H7 (cell line): ENCODE results near the gene PTPRJ. TPM values are rescaled to one million over a fixed set of nuclear protein-coding genes. Genes with fewer than 3 reads are reported as not detected.
"Not testable (repeated sequence)": the region's sequence is repeated elsewhere in the genome, so short reads cannot be mapped to it uniquely, and the experiment has no call there.

Experiments used
- DNase-seq: peaks from one replicate; pipeline ENCODE4 v3.0.0; 2012
- H3K27me3 ChIP-seq: 2 replicates; pipeline ENCODE4 v1.6.0; 2011; ENCODE audit warnings: mild to moderate bottlenecking, low read length; ENCODE audit not compliant: control insufficient read depth, insufficient read depth
- H3K36me3 ChIP-seq: replicated peaks from 2 replicates; pipeline ENCODE4 v1.5.1; 2011; ENCODE audit warnings: low read length; ENCODE audit not compliant: control insufficient read depth, insufficient read depth
- H3K4me3 ChIP-seq: 2 replicates; pipeline ENCODE4 v1.5.1; 2011; ENCODE audit warnings: low read depth, mild to moderate bottlenecking, control low read depth, low read length, moderate library complexity; ENCODE audit not compliant: insufficient read depth
- total RNA-seq: library from RNA; depleted of rRNA; stranded (reverse); fragments of >200 nt; shearing (Covaris generic); gene quantifications from 2 replicates; pipeline ENCODE4 v1.2.3, GENCODE V29; 2014; rRNA removed

The PTPRJ gene
- total RNA-seq: 10.0 and 12.0 TPM in 2 replicates

- peaks cover 7% of the 10 kb centered on the region; the same call in 1 of the 2 replicates for H3K27me3 ChIP-seq
- DNase-seq: peak; percentile 96
- peak within 1 kb of the TSS; percentile 76 for H3K4me3 ChIP-seq
These were observed at the start of gene PTPRJ for GRCh38 chr11:47980088-47980906. Gene PTPRJ (plus strand): TSS chr11:47980559. CDS start chr11:47980913, 354 bp downstream.

GRCh38 chr11:47932544-47932943 is 47.8 kb upstream of the PTPRJ start:
- Histone ChIP-seq H3K4me3 (no peak overlapping the region), H3K27me3 (no peaks in the 10 kb centered on the region), H3K36me3 (no peaks in the 10 kb centered on the region)
- DNase-seq: no peak

More at GRCh38 chr11:47980088-47980906, at the start of gene PTPRJ:
- no peaks in the 10 kb centered on the region for H3K36me3 ChIP-seq

GRCh38 chr11:47933797-47934196 is 46.6 kb upstream of the PTPRJ start:
- not testable (repeated sequence) for DNase-seq, H3K27me3 ChIP-seq, H3K36me3 ChIP-seq, H3K4me3 ChIP-seq

- Histone ChIP-seq H3K36me3 (no peaks in the 10 kb centered on the region), H3K4me3 (no peak overlapping the region), H3K27me3 (no peaks in the 10 kb centered on the region)
- no peak for DNase-seq
These were observed 41.4 kb upstream of the PTPRJ start for GRCh38 chr11:47938791-47939560.

GRCh38 chr11:47940904-47941649 is 39.3 kb upstream of the PTPRJ start:
- Histone ChIP-seq H3K36me3 (no peaks in the 10 kb centered on the region), H3K4me3 (no peak overlapping the region), H3K27me3 (no peaks in the 10 kb centered on the region)
- no peak for DNase-seq

GRCh38 chr11:47941907-47942558 is 38.3 kb upstream of the PTPRJ start:
- Histone ChIP-seq H3K36me3 (no peaks in the 10 kb centered on the region), H3K27me3 (no peaks in the 10 kb centered on the region), H3K4me3 (no peak overlapping the region)
- no peak for DNase-seq

DNA sequence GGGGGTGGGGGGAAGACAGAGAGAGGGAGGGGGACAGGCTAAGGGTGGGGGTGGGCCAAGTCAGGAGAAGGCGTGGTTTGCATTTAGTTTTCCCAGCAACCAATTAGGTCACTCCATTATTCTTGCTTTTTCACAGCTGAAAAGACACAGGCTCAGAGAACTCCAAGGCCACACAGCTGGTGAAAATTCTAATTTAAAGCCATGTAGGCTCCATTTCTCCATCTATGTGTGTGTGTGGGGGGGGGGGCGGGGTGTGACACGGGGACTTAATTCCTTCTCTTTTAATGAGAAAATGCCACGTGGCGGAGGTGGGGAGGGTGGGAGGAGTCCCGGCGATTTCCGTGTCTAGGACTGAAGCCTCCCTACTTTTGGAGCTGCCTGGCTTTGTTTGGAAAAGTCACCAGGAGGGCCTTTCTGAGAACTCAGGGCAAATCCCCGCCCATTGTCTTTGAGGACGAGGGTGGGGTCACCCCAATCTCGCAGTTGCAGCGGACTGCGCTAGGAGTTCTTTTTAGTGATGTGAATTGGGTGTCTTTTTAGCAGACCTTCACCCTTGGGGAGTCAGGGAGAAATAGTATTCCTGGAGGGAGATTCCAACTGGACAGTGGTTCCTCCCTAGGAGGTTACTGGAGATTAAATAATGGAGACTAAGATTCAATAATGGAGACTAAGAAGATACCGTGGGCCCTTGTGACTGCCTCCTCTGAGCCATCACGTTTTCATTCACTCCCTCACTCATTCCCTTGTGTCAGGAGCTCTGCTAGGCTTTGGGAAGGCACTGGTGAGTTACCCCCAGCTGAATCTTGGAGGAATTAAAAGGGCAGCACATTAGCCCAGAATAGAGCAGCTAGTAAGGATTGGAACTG is 36.4 kb upstream of the PTPRJ start:
- H3K36me3 ChIP-seq: no peaks in the 10 kb centered on the region
- peak overlapping the region; percentile 6 for H3K4me3 ChIP-seq
- DNase-seq: peak; percentile 71
- H3K27me3 ChIP-seq: no peaks in the 10 kb centered on the region

- H3K27me3 ChIP-seq: no peaks in the 10 kb centered on the region
- no peak for DNase-seq
- H3K4me3 ChIP-seq: no peak overlapping the region
- H3K36me3 ChIP-seq: no peaks in the 10 kb centered on the region
These were observed 35.7 kb upstream of the PTPRJ start for GRCh38 chr11:47944632-47945031.

- DNase-seq: peak; percentile 46
- Histone ChIP-seq H3K4me3 (no peak overlapping the region), H3K36me3 (no peaks in the 10 kb centered on the region), H3K27me3 (no peaks in the 10 kb centered on the region)
These were observed 33.4 kb upstream of the PTPRJ start for GRCh38 chr11:47946682-47947559.

GRCh38 chr11:47948137-47948536 is 32.2 kb upstream of the PTPRJ start:
- Histone ChIP-seq H3K27me3 (no peaks in the 10 kb centered on the region), H3K4me3 (no peak overlapping the region), H3K36me3 (no peaks in the 10 kb centered on the region)
- DNase-seq: no peak

DNA sequence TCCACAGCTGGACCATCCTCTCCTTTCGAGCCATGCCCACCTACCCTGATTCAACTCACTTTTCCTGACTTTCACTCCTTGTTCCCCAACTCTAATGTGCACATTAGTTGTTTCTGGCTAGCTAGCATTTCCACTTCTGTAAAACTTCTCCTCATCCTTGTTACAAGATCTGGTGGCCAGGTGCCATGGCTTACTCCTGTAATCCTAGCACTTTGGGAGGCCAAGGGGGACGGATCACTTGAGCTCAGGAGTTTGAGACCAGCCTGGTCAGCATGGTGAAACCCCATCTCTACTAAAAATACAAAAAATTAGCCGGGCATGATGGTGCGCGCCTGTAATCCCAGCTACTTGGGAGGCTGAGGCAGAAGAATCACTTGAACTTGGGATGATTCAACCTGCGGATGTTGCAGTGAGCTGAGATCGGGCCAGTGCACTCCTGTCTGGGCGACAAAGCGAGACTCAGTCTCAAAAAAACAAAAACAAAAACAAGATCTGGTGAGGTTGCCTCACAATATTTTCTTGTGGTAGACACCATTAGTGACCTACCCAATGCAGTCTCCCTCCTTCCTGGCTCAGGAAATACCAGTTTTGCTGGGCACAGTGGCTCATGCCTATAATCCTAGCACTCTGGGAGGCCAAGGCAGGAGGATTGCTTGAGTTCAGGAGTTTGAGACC is 31.2 kb upstream of the PTPRJ start:
- not testable (repeated sequence) for H3K4me3 ChIP-seq, H3K27me3 ChIP-seq, DNase-seq, H3K36me3 ChIP-seq

DNA sequence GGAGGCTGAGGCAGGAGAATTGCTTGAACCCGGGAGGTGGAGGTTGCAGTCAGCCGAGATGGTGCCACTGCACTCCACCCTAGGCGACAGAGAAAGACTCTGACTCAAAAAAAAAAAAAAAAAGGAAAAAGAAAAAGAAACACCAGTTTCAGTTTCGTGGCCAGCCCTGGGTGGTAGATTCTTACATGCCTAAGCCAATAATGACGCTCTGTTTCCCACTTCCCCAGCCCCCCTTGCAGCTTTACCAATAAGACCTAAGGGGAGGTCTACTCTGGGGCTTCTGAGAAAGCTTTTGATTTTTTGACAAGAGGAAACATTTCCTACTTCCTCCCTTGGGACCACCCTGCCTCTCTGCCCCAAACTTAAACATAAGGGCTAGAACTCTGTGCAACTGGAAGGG is 30.0 kb upstream of the PTPRJ start:
- DNase-seq: no peak
- Histone ChIP-seq H3K27me3 (no peaks in the 10 kb centered on the region), H3K4me3 (no peak overlapping the region), H3K36me3 (no peaks in the 10 kb centered on the region)
